HepG2 (cell line): Measurements from ENCODE around the gene TSPAN15. TPM values are rescaled to one million over a fixed set of nuclear protein-coding genes. Genes with fewer than 3 reads are reported as not detected.

Experiments
- ATAC-seq: fragments of 200-7000 bp; cut with Tn5 transposase; 3 replicates; pipeline ENCODE4 v1.9.1; 2020; ENCODE audit warnings: mild to moderate bottlenecking, moderate library complexity
- BruUV-seq: library from RNA; stranded (reverse); fragments of 400-500 nt; replicated peaks from 2 replicates; lab custom pipeline; 2021; lab: Mats Ljungman, UMichigan
- CTCF ChIA-PET: fragments of 300-600 bp; formaldehyde crosslinking; extraction: SDS; loops from one replicate; lab custom pipeline; 2021; ENCODE audit warnings: low total read pairs, inconsistent platforms, low intra/inter-chr PET ratio; lab: Yijun Ruan, JAX
- POLR2A ChIA-PET: fragments of 350-600 bp; sonication (Branson Sonifier 250); formaldehyde crosslinking; loops from one replicate; lab custom pipeline; 2020; ENCODE audit warnings: antibody characterized with exemption, inconsistent platforms; lab: Yijun Ruan, JAX
- DNase-seq: peaks from one replicate; pipeline ENCODE4 v3.0.0-alpha.2; 2015; ENCODE audit warnings: low spot score
- FAIRE-seq: peaks from 3 replicates; lab custom pipeline; 2011; peaks lifted over from hg19 to GRCh38; lab: Jason Lieb, UNC
- H2AFZ ChIP-seq: one replicate; pipeline ENCODE4 v1.6.1; 2011; ENCODE audit warnings: low read length, inconsistent platforms
- H3K27ac ChIP-seq: fragments of 300-600 bp; 3 replicates; pipeline ENCODE4 v1.8.0; 2011; ENCODE audit warnings: mixed run types, mild to moderate bottlenecking, mixed read lengths, low read length, inconsistent platforms; ENCODE audit not compliant: insufficient read depth; ENCODE audit errors: extremely low read length
- H3K27me3 ChIP-seq, 2 experiments: fragments of 200-600 bp in 1 of 2; 2 replicates in 1 of 2; 3 replicates in 1 of 2; pipeline versions ENCODE4 v1.6.0 to v1.8.0; 2011; ENCODE audit warnings: low read length in 2 of 2, mild to moderate bottlenecking in 2 of 2, moderate library complexity in 2 of 2, inconsistent platforms in 1 of 2; ENCODE audit not compliant: insufficient read depth in 2 of 2, control insufficient read depth in 1 of 2
- H3K36me3 ChIP-seq, 2 experiments: fragments of 200-600 bp in 1 of 2; replicated peaks in 1 of 2; 2 replicates in 1 of 2; 3 replicates in 1 of 2; pipeline versions ENCODE4 v1.5.1 to v1.8.0; 2011; ENCODE audit warnings: low read length in 2 of 2, inconsistent platforms in 1 of 2; ENCODE audit not compliant: insufficient read depth in 2 of 2, control insufficient read depth in 1 of 2
- H3K4me1 ChIP-seq: 2 replicates; pipeline ENCODE4 v1.5.1; 2012; ENCODE audit warnings: low read length, inconsistent platforms; ENCODE audit not compliant: insufficient read depth
- H3K4me2 ChIP-seq: 2 replicates; pipeline ENCODE4 v1.6.0; 2011; ENCODE audit warnings: low read depth, low read length, inconsistent platforms
- H3K4me3 ChIP-seq, 3 experiments: fragments of 200-600 bp in 1 of 3; sonication (generic), shearing (Covaris generic) in 1 of 3; replicated peaks in 1 of 3; 2 replicates each; pipeline ENCODE4 v1.5.1; 2011 to 2016; ENCODE audit warnings: low read length in 3 of 3, inconsistent platforms in 2 of 3, low read depth in 2 of 3, mild to moderate bottlenecking in 2 of 3, control low read depth in 1 of 3, mixed read lengths in 1 of 3; ENCODE audit not compliant: insufficient read depth in 1 of 3
- H3K79me2 ChIP-seq: one replicate; pipeline ENCODE4 v1.6.1; 2011; ENCODE audit warnings: low read length, inconsistent platforms; ENCODE audit not compliant: insufficient read depth
- H3K9ac ChIP-seq: 2 replicates; pipeline ENCODE4 v1.6.0; 2011; ENCODE audit warnings: mild to moderate bottlenecking, low read depth, low read length, inconsistent platforms; ENCODE audit not compliant: insufficient read depth
- H3K9me3 ChIP-seq: 2 replicates; pipeline ENCODE4 v1.5.1; 2012; ENCODE audit warnings: mild to moderate bottlenecking, low read length
- H4K20me1 ChIP-seq: 2 replicates; pipeline ENCODE4 v1.6.0; 2011; ENCODE audit warnings: inconsistent platforms, mild to moderate bottlenecking, low read length, moderate library complexity; ENCODE audit not compliant: insufficient read depth
- EED ChIP-seq: sonication (generic); formaldehyde crosslinking; IDR thresholded peaks from 2 replicates; pipeline ENCODE4 v1.5.0; 2020; ENCODE audit warnings: mild to moderate bottlenecking, missing genetic modification reagents
- FOSL1 ChIP-seq: sonication (generic); formaldehyde crosslinking; IDR thresholded peaks from 2 replicates; pipeline ENCODE4 v1.9.0; 2021; ENCODE audit warnings: missing genetic modification reagents, borderline replicate concordance
- NCOA2 ChIP-seq: sonication (generic); formaldehyde crosslinking; IDR thresholded peaks from 2 replicates; pipeline ENCODE4 v1.8.0; 2022; ENCODE audit warnings: inconsistent platforms
- ZBTB3 ChIP-seq: sonication (generic); formaldehyde crosslinking; IDR thresholded peaks from 2 replicates; pipeline ENCODE4 v1.4.0; 2020; ENCODE audit warnings: low read depth, mild to moderate bottlenecking, moderate library complexity, missing genetic modification reagents, borderline replicate concordance
- ZNF577 ChIP-seq: sonication (generic); formaldehyde crosslinking; IDR thresholded peaks from 2 replicates; pipeline ENCODE4 v1.4.0; 2020; ENCODE audit warnings: mild to moderate bottlenecking, low read depth, missing genetic modification reagents, borderline replicate concordance
- ZNF580 ChIP-seq: IDR thresholded peaks from 2 replicates; pipeline ENCODE4 v1.6.1; 2016; ENCODE audit warnings: low read depth, borderline replicate concordance
- ZNF780A ChIP-seq: sonication (generic); formaldehyde crosslinking; IDR thresholded peaks from 2 replicates; pipeline ENCODE4 v1.8.0; 2022; ENCODE audit warnings: mild to moderate bottlenecking, missing genetic modification reagents, moderate library complexity
- WGBS: methylation state at CpG from one replicate; pipeline ENCODE4 v1.1.6; 2017; ENCODE audit warnings: low lambda C conversion rate; 5-methylcytosine and 5-hydroxymethylcytosine counted together
- in situ Hi-C: cut with HindIII; loops from 2 replicates; pipeline ENCODE4 v1.10.0; 2017; ENCODE audit warnings: low pct_unique_long_range_greater_than_20kb; ENCODE audit not compliant: extremely low pct_ligation_motif_present
- intact Hi-C: fragments of 100-400 bp; cut with micrococcal nuclease; formaldehyde crosslinking; loops from one replicate; pipeline ENCODE4 v1.10.0; 2022; ENCODE audit not compliant: unreplicated experiment
- polyA plus RNA-seq, 8 experiments: library from polyadenylated mRNA; depleted of rRNA in 3 of 8; stranded (reverse) in 7 of 8; unstranded in 1 of 8; fragments of >200 nt; fragmentation: Illumina TruSeq in 4 of 8; extraction: Trizol in 4 of 8; gene quantifications; 2 replicates each; pipeline versions ENCODE4 v1.2.1 to v1.2.3, GENCODE V29; 2011 to 2016; ENCODE audit warnings: low read depth in 4 of 8, missing spikeins in 1 of 8, mixed read lengths in 1 of 8; ENCODE audit not compliant: insufficient read depth in 1 of 8
- total RNA-seq, 5 experiments: library from RNA; depleted of rRNA; stranded (reverse); fragments of >200 nt; fragmentation: Illumina TruSeq; extraction: Trizol; gene quantifications; 2 replicates each; pipeline ENCODE4 v1.2.3, GENCODE V29; 2016; ENCODE audit warnings: low read depth in 1 of 5
- TF ChIP-seq, protein P1 (sequence below): sonication (generic); formaldehyde crosslinking; IDR thresholded peaks from 2 replicates; pipeline ENCODE4 v1.8.0; 2023; ENCODE audit warnings: mild to moderate bottlenecking, missing genetic modification reagents
- TF ChIP-seq, protein P2 (sequence below): sonication (generic); formaldehyde crosslinking; IDR thresholded peaks from 2 replicates; pipeline ENCODE4 v1.5.0; 2020; ENCODE audit warnings: missing genetic modification reagents

Gene TSPAN15
- total and polyA plus RNA-seq, 2 of the 13 experiments (the other 11 are each of a cell fraction or from before 2014, with no cell fraction given) = 0.27 to 3.2 TPM

DNA sequence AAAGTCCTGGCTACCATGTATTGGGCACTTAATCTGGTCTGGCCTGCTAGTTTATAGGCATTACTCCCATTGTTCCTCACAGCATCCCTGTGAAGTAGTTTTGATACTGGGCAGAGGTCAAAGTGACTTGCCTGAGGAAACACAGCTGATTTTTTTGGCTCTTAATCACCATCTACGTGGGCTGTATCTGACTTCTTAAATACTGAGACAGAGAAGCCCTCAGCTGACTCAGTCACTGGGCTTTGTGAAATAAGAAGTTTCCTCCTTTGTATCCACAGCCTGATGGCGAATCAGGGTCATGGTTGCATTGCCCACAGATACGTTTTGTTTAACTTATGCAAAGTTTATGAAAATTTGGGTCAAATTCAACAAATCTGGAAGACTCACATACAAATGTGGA, 47.7 kb upstream of the TSPAN15 start (continued):
- TF ChIP-seq, protein P1, sequence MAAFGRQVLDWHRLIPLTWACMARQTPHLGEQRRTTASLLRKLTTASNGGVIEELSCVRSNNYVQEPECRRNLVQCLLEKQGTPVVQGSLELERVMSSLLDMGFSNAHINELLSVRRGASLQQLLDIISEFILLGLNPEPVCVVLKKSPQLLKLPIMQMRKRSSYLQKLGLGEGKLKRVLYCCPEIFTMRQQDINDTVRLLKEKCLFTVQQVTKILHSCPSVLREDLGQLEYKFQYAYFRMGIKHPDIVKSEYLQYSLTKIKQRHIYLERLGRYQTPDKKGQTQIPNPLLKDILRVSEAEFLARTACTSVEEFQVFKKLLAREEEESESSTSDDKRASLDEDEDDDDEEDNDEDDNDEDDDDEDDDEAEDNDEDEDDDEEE (CRISPR knock-in tag) = no peak
- TF ChIP-seq ZNF580 (CRISPR knock-in tag) (no peak), ZNF780A (no peak)

DNA sequence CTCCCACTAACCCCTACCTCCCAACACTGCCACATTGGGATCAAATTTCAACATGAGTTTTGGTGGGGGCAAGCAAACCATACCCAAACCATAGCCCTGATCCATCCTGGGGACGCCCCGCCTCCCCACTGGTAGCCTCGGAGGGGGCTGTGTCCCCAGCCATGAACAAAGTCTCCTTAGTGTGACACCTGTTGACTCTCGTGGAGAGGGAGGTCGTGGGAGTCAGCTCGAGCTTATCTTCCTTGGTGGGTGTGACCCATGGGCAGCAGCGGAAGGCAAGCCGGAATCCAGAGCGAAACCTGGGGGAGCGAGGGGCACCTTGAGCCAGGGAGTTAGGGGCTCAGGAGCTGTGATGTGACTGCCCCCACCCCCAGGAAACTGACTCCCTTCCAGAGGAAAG, 46.5 kb upstream of the TSPAN15 start:
- H3K4me3 ChIP-seq = no peak overlapping the region
- no peak for ATAC-seq
- H3K9ac ChIP-seq = no peak overlapping the region
- peaks cover 0 to 15% of the 10 kb centered on the region in 2 experiments; a peak in 1 of 5 replicates for H3K27me3 ChIP-seq
- no TSS peak for BruUV-seq
- H3K4me2 ChIP-seq = no peak overlapping the region
- in situ Hi-C loops (loop anchor here (5.0 kb wide), 2 partner anchors 103 to 233 kb away; no protein-coding TSS in a partner anchor), intact Hi-C loops (no loop called here)
- H3K4me1 ChIP-seq = peaks cover 13% of the 10 kb centered on the region
- no peak overlapping the region for H2AFZ ChIP-seq
- H3K9me3 ChIP-seq = no peaks in the 10 kb centered on the region
- 51% methylated on average over 10 of the region's 10 CpGs for WGBS
- no peak for FAIRE-seq
- no peak for DNase-seq
- no peaks in the 10 kb centered on the region for H3K36me3 ChIP-seq
- ChIA-PET CTCF (no interaction called here), POLR2A (no interaction called here)
- H3K27ac ChIP-seq = no peak overlapping the region
- H3K79me2 ChIP-seq = no peaks in the 10 kb centered on the region
- TF ChIP-seq, protein P2, sequence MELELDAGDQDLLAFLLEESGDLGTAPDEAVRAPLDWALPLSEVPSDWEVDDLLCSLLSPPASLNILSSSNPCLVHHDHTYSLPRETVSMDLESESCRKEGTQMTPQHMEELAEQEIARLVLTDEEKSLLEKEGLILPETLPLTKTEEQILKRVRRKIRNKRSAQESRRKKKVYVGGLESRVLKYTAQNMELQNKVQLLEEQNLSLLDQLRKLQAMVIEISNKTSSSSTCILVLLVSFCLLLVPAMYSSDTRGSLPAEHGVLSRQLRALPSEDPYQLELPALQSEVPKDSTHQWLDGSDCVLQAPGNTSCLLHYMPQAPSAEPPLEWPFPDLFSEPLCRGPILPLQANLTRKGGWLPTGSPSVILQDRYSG (CRISPR knock-in tag) = no peak
- TF ChIP-seq NCOA2 (CRISPR knock-in tag) (no peak), ZNF577 (CRISPR knock-in tag) (no peak), EED (CRISPR knock-in tag) (no peak), FOSL1 (no peak), ZBTB3 (no peak)
- H4K20me1 ChIP-seq = no peaks in the 10 kb centered on the region
